Body of pancreas (tissue), 4 donors: Measurements from ENCODE around the gene STEAP1B. TPM values are rescaled to one million over a fixed set of nuclear protein-coding genes. Genes with fewer than 3 reads are reported as not detected.

Source experiments
- ATAC-seq: fragments of 150-250 bp; one replicate; pipeline ENCODE4 v1.9.1; 2016
- DNase-seq, 4 donors: peaks; one replicate each; pipeline ENCODE4 v3.0.0-alpha.2; 2019
- H3K27ac ChIP-seq, 4 donors: fragments of 200-600 bp; sonication (generic); 1 replicate in 3 of 4; 2 replicates in 1 of 4; pipeline versions ENCODE4 v1.5.1 to v1.6.1; 2016 to 2019; ENCODE audit warnings: mild to moderate bottlenecking in 1 of 4, mixed read lengths in 1 of 4, moderate library complexity in 1 of 4
- H3K27me3 ChIP-seq, 2 donors: fragments of 200-600 bp; sonication (generic); one replicate each; pipeline ENCODE4 v1.6.0; 2016; ENCODE audit warnings: mild to moderate bottlenecking in 1 of 2
- H3K36me3 ChIP-seq, 2 donors: fragments of 200-600 bp; sonication (generic); replicated peaks in 1 of 2; 2 replicates each; pipeline ENCODE4 v1.5.1; 2016; ENCODE audit warnings: low read depth in 2 of 2; ENCODE audit not compliant: insufficient read depth in 1 of 2
- H3K4me1 ChIP-seq: fragments of 200-600 bp; sonication (generic); one replicate; pipeline ENCODE4 v1.6.0; 2016
- H3K4me3 ChIP-seq, 2 donors: fragments of 200-600 bp; sonication (generic); 1 replicate in 1 of 2; 2 replicates in 1 of 2; pipeline ENCODE4 v1.5.1; 2016 to 2019
- H3K9me3 ChIP-seq, 3 donors: fragments of 200-600 bp; sonication (generic); 1 replicate in 2 of 3; 2 replicates in 1 of 3; pipeline ENCODE4 v1.5.1; 2016
- CTCF ChIP-seq, 7 experiments: fragments of 450-650 bp in 4 of 7; fragments of 200-600 bp in 3 of 7; sonication (generic) in 3 of 7; IDR thresholded peaks; one replicate each; pipeline ENCODE4 v1.5.1; 2016 to 2019; ENCODE audit warnings: antibody characterized with exemption in 7 of 7
- POLR2A ChIP-seq, 3 donors: fragments of 450-650 bp; IDR thresholded peaks; one replicate each; pipeline ENCODE4 v1.6.1; 2016; ENCODE audit warnings: antibody characterized with exemption in 3 of 3, mild to moderate bottlenecking in 2 of 3
- WGBS, 2 donors: methylation state at CpG; one replicate each; pipeline ENCODE4 v1.1.5; 2017; 5-methylcytosine and 5-hydroxymethylcytosine counted together
- intact Hi-C: fragments of 100-400 bp; cut with DNase I; formaldehyde crosslinking; loops from one replicate; pipeline ENCODE4 v1.15.1; 2023
- total RNA-seq, 2 donors: library from RNA; depleted of rRNA; stranded (reverse); fragments of >200 nt; gene quantifications; one replicate each; pipeline ENCODE4 v1.1.0, GENCODE V29; 2016

Gene STEAP1B
- total RNA-seq, 2 donors from 2014 or later, result 1.3 TPM; not detected in 1

GRCh38 chr7:22480523-22481075 is 19.4 kb downstream of the STEAP1B start:
- WGBS, 2 donors, result 71 to 78% methylated on average over 4 of the region's 4 CpGs
- H3K36me3 ChIP-seq, result no peaks in the 10 kb centered on the region
- DNase-seq (no peak), ATAC-seq (no peak)
- H3K27me3 ChIP-seq, result no peaks in the 10 kb centered on the region
- no peaks in the 10 kb centered on the region for H3K4me1 ChIP-seq
- H3K4me3 ChIP-seq, result no peak overlapping the region
- TF ChIP-seq CTCF (IDR thresholded peaks at IDR 0.05) (no peak), POLR2A (IDR thresholded peaks at IDR 0.05) (no peak)
- H3K27ac ChIP-seq, result no peak overlapping the region
- intact Hi-C loops, result no loop called here
- H3K9me3 ChIP-seq, result no peaks in the 10 kb centered on the region

GRCh38 chr7:22477876-22478450 is 22.0 kb downstream of the STEAP1B start:
- Histone ChIP-seq H3K9me3 (no peaks in the 10 kb centered on the region), H3K4me3 (no peak overlapping the region), H3K27ac (no peak overlapping the region), H3K4me1 (no peaks in the 10 kb centered on the region), H3K36me3 (no peaks in the 10 kb centered on the region), H3K27me3 (no peaks in the 10 kb centered on the region)
- intact Hi-C loops, result no loop called here
- ATAC-seq (no peak), DNase-seq (no peak)
- TF ChIP-seq CTCF (IDR thresholded peaks at IDR 0.05) (no peak), POLR2A (IDR thresholded peaks at IDR 0.05) (no peak)
- WGBS, 2 donors, result 56 to 61% methylated on average over 10 of the region's 10 CpGs

- no peak for TF ChIP-seq POLR2A (IDR thresholded peaks at IDR 0.05)
- no peak for TF ChIP-seq CTCF (IDR thresholded peaks at IDR 0.05)
- Histone ChIP-seq H3K27me3 (no peaks in the 10 kb centered on the region), H3K36me3 (no peaks in the 10 kb centered on the region), H3K4me1 (no peaks in the 10 kb centered on the region), H3K9me3 (no peaks in the 10 kb centered on the region), H3K27ac (no peak overlapping the region), H3K4me3 (no peak overlapping the region)
- DNase-seq (no peak), ATAC-seq (no peak)
- intact Hi-C loops, result no loop called here
- WGBS, 2 donors, result 93 to 97% methylated on average over 4 of the region's 4 CpGs
Observed at GRCh38 chr7:22477262-22477661, 22.7 kb downstream of the STEAP1B start.

GRCh38 chr7:22476824-22477223 is 23.2 kb downstream of the STEAP1B start:
- DNase-seq, result no peak
- intact Hi-C loops, result no loop called here
- Histone ChIP-seq H3K9me3 (no peaks in the 10 kb centered on the region), H3K27me3 (no peaks in the 10 kb centered on the region), H3K4me1 (no peaks in the 10 kb centered on the region), H3K36me3 (no peaks in the 10 kb centered on the region), H3K27ac (no peak overlapping the region), H3K4me3 (no peak overlapping the region)
- no peak for TF ChIP-seq POLR2A (IDR thresholded peaks at IDR 0.05)
- no peak for TF ChIP-seq CTCF (IDR thresholded peaks at IDR 0.05)
- 95 to 96% methylated on average over 4 to 6 of the region's 6 CpGs for WGBS, 2 donors
- ATAC-seq, result no peak

- H3K4me3 ChIP-seq, result no peak overlapping the region
- intact Hi-C loops, result no loop called here
- WGBS, 2 donors, result 85 to 100% methylated on average over 2 of the region's 2 CpGs
- no peaks in the 10 kb centered on the region for H3K9me3 ChIP-seq
- ATAC-seq, result no peak
- no peaks in the 10 kb centered on the region for H3K27me3 ChIP-seq
- no peak for TF ChIP-seq CTCF (IDR thresholded peaks at IDR 0.05)
- no peak for TF ChIP-seq POLR2A (IDR thresholded peaks at IDR 0.05)
- no peak overlapping the region for H3K27ac ChIP-seq
- no peaks in the 10 kb centered on the region for H3K4me1 ChIP-seq
- no peak for DNase-seq
- no peaks in the 10 kb centered on the region for H3K36me3 ChIP-seq
Observed at GRCh38 chr7:22474645-22475044, 25.3 kb downstream of the STEAP1B start.
